Liver (tissue), 3 donors: Measurements from ENCODE around the gene ZNF827.

Experiments used
- EGR1 ChIP-seq, 2 donors: IDR thresholded peaks; 2 replicates each; pipeline ENCODE4 v1.6.1; 2016 to 2018; ENCODE audit warnings: antibody characterized with exemption in 2 of 2, low read depth in 2 of 2
- RAD21 ChIP-seq, 2 donors: IDR thresholded peaks; 2 replicates each; pipeline ENCODE4 v1.6.1; 2016; ENCODE audit warnings: antibody characterized with exemption in 2 of 2, mild to moderate bottlenecking in 2 of 2
- TF ChIP-seq, protein P1 (sequence below): fragments of 150-350 bp; IDR thresholded peaks from 2 replicates; pipeline ENCODE4 v1.5.1; 2017; ENCODE audit warnings: improper control_type of control experiment, low read depth, low read length; ENCODE audit not compliant: missing input control
- TF ChIP-seq, protein P2 (sequence below): IDR thresholded peaks from 2 replicates; pipeline ENCODE4 v1.6.1; 2016; ENCODE audit warnings: antibody characterized with exemption
- donor health status: healthy.
- donor health status: healthy.

- no peak for TF ChIP-seq RAD21 (IDR thresholded peaks at IDR 0.05)
- TF ChIP-seq, protein P1, sequence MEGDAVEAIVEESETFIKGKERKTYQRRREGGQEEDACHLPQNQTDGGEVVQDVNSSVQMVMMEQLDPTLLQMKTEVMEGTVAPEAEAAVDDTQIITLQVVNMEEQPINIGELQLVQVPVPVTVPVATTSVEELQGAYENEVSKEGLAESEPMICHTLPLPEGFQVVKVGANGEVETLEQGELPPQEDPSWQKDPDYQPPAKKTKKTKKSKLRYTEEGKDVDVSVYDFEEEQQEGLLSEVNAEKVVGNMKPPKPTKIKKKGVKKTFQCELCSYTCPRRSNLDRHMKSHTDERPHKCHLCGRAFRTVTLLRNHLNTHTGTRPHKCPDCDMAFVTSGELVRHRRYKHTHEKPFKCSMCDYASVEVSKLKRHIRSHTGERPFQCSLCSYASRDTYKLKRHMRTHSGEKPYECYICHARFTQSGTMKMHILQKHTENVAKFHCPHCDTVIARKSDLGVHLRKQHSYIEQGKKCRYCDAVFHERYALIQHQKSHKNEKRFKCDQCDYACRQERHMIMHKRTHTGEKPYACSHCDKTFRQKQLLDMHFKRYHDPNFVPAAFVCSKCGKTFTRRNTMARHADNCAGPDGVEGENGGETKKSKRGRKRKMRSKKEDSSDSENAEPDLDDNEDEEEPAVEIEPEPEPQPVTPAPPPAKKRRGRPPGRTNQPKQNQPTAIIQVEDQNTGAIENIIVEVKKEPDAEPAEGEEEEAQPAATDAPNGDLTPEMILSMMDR = no peak
- no peak for TF ChIP-seq EGR1 (IDR thresholded peaks at IDR 0.05; ENCODE audit: low read depth in 2 of 2)
- TF ChIP-seq, protein P2, sequence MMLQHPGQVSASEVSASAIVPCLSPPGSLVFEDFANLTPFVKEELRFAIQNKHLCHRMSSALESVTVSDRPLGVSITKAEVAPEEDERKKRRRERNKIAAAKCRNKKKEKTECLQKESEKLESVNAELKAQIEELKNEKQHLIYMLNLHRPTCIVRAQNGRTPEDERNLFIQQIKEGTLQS = no peak
These were observed 118.2 kb downstream of the ZNF827 start for GRCh38 chr4:145820407-145820806.
